ENCODE data around the gene GALNT2. TPM values are rescaled to one million over a fixed set of nuclear protein-coding genes. Genes with fewer than 3 reads are reported as not detected.

Gene GALNT2
- total RNA-seq, 4 donors from 2014 or later: 41.7 to 56.4 (median 50.7) TPM

- TF ChIP-seq CTCF (IDR thresholded peaks at IDR 0.05; ENCODE audit: low read depth): no peak
These were observed 159.8 kb downstream of the GALNT2 start for GRCh38 chr1:230226814-230227213.

GRCh38 chr1:230228236-230228897, 161.3 kb downstream of the GALNT2 start:
- no peak for TF ChIP-seq CTCF (IDR thresholded peaks at IDR 0.05; ENCODE audit: low read depth)

DNA sequence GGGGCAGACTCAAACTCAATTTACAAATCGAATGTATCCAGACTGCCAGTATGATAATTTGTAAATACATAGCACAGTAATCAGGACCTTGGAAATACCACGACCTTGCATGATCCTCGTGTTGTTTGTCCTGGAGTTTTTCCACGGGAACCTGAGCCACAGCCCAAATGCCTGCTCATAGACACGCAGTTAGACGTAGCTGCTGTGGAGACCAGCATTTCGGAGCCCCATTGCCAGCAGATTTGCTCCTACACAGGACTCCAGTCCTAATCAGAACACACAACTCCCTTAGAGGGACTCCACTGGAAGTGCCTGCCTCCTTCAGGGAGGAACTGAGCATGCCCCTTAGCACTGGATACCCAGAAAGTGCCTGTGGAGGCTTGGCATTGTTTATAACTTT, 163.2 kb downstream of the GALNT2 start:
- TF ChIP-seq CTCF (IDR thresholded peaks at IDR 0.05; ENCODE audit: low read depth): no peak

- no peak for TF ChIP-seq CTCF (IDR thresholded peaks at IDR 0.05; ENCODE audit: low read depth)
These were observed 164.1 kb downstream of the GALNT2 start for GRCh38 chr1:230230948-230231773.

- no peak for TF ChIP-seq CTCF (IDR thresholded peaks at IDR 0.05; ENCODE audit: low read depth)
These were observed 164.7 kb downstream of the GALNT2 start for GRCh38 chr1:230231774-230232145.

- no peak for TF ChIP-seq CTCF (IDR thresholded peaks at IDR 0.05; ENCODE audit: low read depth)
These were observed 165.3 kb downstream of the GALNT2 start for GRCh38 chr1:230232371-230232771.

GRCh38 chr1:230233786-230234185, 166.7 kb downstream of the GALNT2 start:
- TF ChIP-seq CTCF (IDR thresholded peaks at IDR 0.05; ENCODE audit: low read depth): no peak

All from subcutaneous adipose tissue (tissue), 4 donors.